Neural crest cell (in vitro differentiated cells): ENCODE data around the gene PAPOLA. TPM values are rescaled to one million over a fixed set of nuclear protein-coding genes. Genes with fewer than 3 reads are reported as not detected.

Experiments used
- DNase-seq: peaks from one replicate; pipeline ENCODE4 v3.0.0; 2021; ENCODE audit warnings: low read depth, mixed read lengths, low spot score
- H3K27ac Mint-ChIP-seq: one replicate; pipeline ENCODE4 v1.8.0; 2021; ENCODE audit warnings: mild to moderate bottlenecking, mixed read lengths; ENCODE audit not compliant: unreplicated experiment
- H3K27me3 Mint-ChIP-seq: 2 replicates; pipeline ENCODE4 v1.8.0; 2021; ENCODE audit warnings: low read depth, mild to moderate bottlenecking, mixed read lengths
- H3K36me3 Mint-ChIP-seq: 2 replicates; pipeline ENCODE4 v1.8.0; 2021; ENCODE audit warnings: low read depth, mild to moderate bottlenecking, mixed read lengths
- H3K4me1 Mint-ChIP-seq: 2 replicates; pipeline ENCODE4 v1.8.0; 2021; ENCODE audit warnings: mixed read lengths
- H3K4me3 Mint-ChIP-seq: one replicate; pipeline ENCODE4 v1.8.0; 2021; ENCODE audit warnings: mild to moderate bottlenecking, mixed read lengths
- H3K9me3 Mint-ChIP-seq: 2 replicates; pipeline ENCODE4 v1.8.0; 2021; ENCODE audit warnings: mixed read lengths
- total RNA-seq: library from RNA; stranded (reverse); gene quantifications from 2 replicates; pipeline ENCODE4 v1.2.1, GENCODE V29; 2021
- TF ChIP-seq, protein P1 (sequence below): fragments of 200-600 bp; sonication (generic); conservative IDR thresholded peaks from 2 replicates; pipeline ENCODE4 v1.5.0; 2021; ENCODE audit warnings: antibody characterized with exemption, mild to moderate bottlenecking

The PAPOLA gene
- total RNA-seq, 1 donor from 2014 or later: 215 TPM

GRCh38 chr14:96579358-96579757 is 77.2 kb downstream of the PAPOLA start:
- Mint-ChIP-seq H3K27me3 (peaks cover 3% of the 10 kb centered on the region), H3K27ac (no peak overlapping the region), H3K4me3 (no peak overlapping the region), H3K9me3 (no peaks in the 10 kb centered on the region), H3K4me1 (peaks cover 13% of the 10 kb centered on the region), H3K36me3 (no peaks in the 10 kb centered on the region)
- TF ChIP-seq, protein P1, sequence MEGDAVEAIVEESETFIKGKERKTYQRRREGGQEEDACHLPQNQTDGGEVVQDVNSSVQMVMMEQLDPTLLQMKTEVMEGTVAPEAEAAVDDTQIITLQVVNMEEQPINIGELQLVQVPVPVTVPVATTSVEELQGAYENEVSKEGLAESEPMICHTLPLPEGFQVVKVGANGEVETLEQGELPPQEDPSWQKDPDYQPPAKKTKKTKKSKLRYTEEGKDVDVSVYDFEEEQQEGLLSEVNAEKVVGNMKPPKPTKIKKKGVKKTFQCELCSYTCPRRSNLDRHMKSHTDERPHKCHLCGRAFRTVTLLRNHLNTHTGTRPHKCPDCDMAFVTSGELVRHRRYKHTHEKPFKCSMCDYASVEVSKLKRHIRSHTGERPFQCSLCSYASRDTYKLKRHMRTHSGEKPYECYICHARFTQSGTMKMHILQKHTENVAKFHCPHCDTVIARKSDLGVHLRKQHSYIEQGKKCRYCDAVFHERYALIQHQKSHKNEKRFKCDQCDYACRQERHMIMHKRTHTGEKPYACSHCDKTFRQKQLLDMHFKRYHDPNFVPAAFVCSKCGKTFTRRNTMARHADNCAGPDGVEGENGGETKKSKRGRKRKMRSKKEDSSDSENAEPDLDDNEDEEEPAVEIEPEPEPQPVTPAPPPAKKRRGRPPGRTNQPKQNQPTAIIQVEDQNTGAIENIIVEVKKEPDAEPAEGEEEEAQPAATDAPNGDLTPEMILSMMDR: no peak
- no peak for DNase-seq

DNA sequence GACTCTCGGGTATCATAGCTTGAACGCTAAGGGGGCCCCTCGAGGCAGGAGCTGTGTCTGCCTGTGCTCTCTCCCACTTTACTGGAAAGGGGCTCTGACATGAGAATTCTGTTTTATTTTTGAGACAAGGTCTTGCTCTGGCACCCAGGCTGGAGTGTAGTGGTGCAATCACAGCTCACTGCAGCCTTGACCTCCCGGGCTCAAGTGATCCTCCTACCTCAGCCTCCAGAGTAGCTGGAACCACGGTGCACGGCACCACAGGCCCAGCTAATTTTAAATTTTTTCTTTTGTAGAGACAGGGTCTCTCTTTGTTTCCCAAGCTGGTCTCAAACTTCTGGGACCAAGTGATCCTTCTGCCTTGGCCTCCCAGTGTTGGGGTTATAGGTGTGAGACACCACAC is 77.7 kb downstream of the PAPOLA start:
- Mint-ChIP-seq H3K9me3 (no peaks in the 10 kb centered on the region), H3K27ac (no peak overlapping the region), H3K4me3 (no peak overlapping the region), H3K4me1 (peaks cover 16% of the 10 kb centered on the region), H3K36me3 (no peaks in the 10 kb centered on the region), H3K27me3 (peaks cover 5% of the 10 kb centered on the region)
- DNase-seq: no peak
- TF ChIP-seq, protein P1: no peak

- Mint-ChIP-seq H3K4me1 (peaks cover 22% of the 10 kb centered on the region), H3K4me3 (no peak overlapping the region), H3K27ac (no peak overlapping the region), H3K36me3 (no peaks in the 10 kb centered on the region), H3K27me3 (peaks cover 5% of the 10 kb centered on the region), H3K9me3 (no peaks in the 10 kb centered on the region)
- no peak for DNase-seq
- TF ChIP-seq, protein P1: no peak
These were observed 78.4 kb downstream of the PAPOLA start for GRCh38 chr14:96580566-96580965.

DNA sequence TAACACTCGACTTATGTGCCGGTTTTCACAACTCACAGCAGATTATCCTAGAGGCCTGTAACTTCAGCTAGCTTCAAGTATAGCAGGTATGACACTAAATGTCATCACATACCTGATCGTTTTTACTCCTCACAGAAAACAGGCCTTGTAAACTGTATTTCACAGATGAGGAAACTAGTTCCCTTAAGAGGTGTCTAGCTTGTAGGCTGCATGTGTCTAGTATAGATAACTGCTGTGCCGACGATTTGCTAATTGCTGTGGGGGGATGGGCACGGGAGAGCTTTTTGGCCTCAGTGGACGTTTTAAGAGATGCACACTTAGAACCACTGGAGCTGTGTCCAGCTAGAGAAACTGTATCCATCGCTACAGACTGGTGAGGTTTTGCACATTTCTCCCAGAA is 78.8 kb downstream of the PAPOLA start:
- TF ChIP-seq, protein P1: no peak
- Mint-ChIP-seq H3K36me3 (no peaks in the 10 kb centered on the region), H3K27ac (no peak overlapping the region), H3K4me3 (no peak overlapping the region), H3K9me3 (no peaks in the 10 kb centered on the region), H3K27me3 (peaks cover 5% of the 10 kb centered on the region), H3K4me1 (peaks cover 26% of the 10 kb centered on the region)
- DNase-seq: no peak

DNA sequence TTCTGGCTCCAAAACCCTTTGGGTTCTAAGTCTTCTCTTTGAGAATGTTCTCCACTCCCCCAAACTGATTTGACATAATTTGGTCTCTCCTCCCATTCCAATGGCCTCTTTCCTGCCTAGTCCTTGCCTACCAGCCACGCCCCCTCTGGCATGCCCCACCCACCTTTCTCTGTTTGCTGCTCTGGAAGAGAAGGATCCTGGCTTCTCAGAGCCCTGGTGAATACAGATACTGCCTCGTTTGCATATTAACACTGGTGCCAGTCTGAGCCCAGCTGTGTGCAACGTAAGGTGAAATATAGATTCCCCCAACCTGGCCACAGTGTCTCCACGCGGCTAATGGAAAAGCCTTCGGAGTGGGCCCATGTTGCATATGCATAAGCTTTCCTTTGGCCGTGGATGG is 79.7 kb downstream of the PAPOLA start:
- H3K4me3 Mint-ChIP-seq: no peak overlapping the region
- H3K4me1 Mint-ChIP-seq: peaks cover 32% of the 10 kb centered on the region
- H3K27me3 Mint-ChIP-seq: peaks cover 5% of the 10 kb centered on the region
- TF ChIP-seq, protein P1: no peak
- H3K36me3 Mint-ChIP-seq: no peaks in the 10 kb centered on the region
- no peaks in the 10 kb centered on the region for H3K9me3 Mint-ChIP-seq
- H3K27ac Mint-ChIP-seq: no peak overlapping the region
- no peak for DNase-seq
